AG04449 (cell line): ENCODE data around the gene ZCRB1.
A peak's percentile ranks its signal among the peaks of the same experiment; 100 is the strongest.

Experiments used
- CTCF ChIA-PET: fragments of 350-600 bp; formaldehyde crosslinking; extraction: SDS; loops from one replicate; lab custom pipeline; 2021; ENCODE audit warnings: antibody characterized with exemption; lab: Yijun Ruan, JAX
- POLR2A ChIA-PET: fragments of 400-600, 350-600 bp; formaldehyde crosslinking; extraction: SDS; loops from one replicate; lab custom pipeline; 2020; ENCODE audit warnings: antibody characterized with exemption, inconsistent platforms; lab: Yijun Ruan, JAX
- DNase-seq: peaks from one replicate; pipeline ENCODE4 v3.0.0-alpha.2; 2010; ENCODE audit warnings: low read depth, low spot score
- H3K4me3 ChIP-seq: 2 replicates; pipeline ENCODE4 v1.5.1; 2011; ENCODE audit warnings: low read depth, mild to moderate bottlenecking, control low read depth, low read length
- CTCF ChIP-seq: IDR thresholded peaks from one replicate; pipeline ENCODE4 v1.5.1; 2011; ENCODE audit warnings: mild to moderate bottlenecking, moderate library complexity, low read length, control low read depth, inconsistent platforms; ENCODE audit not compliant: insufficient read depth; ENCODE audit errors: missing control alignments

Gene ZCRB1, protein sequence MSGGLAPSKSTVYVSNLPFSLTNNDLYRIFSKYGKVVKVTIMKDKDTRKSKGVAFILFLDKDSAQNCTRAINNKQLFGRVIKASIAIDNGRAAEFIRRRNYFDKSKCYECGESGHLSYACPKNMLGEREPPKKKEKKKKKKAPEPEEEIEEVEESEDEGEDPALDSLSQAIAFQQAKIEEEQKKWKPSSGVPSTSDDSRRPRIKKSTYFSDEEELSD

GRCh38 chr12:42325653-42326474 lies at the start of gene ZCRB1, which contains the start of gene PPHLN1:
ZCRB1 (minus strand) TSS chr12:42326094; CDS start chr12:42324102, 1,992 bp downstream.
PPHLN1 (plus strand) TSS chr12:42326167; CDS start chr12:42335903, 9,736 bp downstream.
- no peak for TF ChIP-seq CTCF
- no peak for DNase-seq
- H3K4me3 ChIP-seq: peak within 1 kb of the TSS; percentile 68
- ChIA-PET POLR2A (no interaction called here), CTCF (interaction anchor here (1.5 kb wide), 1 partner anchor 10 kb away, joined by 6 read pairs; no protein-coding TSS in a partner anchor)

- no peak for TF ChIP-seq CTCF
- ChIA-PET POLR2A (no interaction called here), CTCF (interaction anchor here (0.6 to 5.0 kb wide), 12 partner anchors 8 to 270 kb away, joined by 3 to 103 read pairs (median 11); no protein-coding TSS in a partner anchor)
- no peak for DNase-seq
- no peak overlapping the region for H3K4me3 ChIP-seq
These were observed 47.8 kb upstream of the ZCRB1 start for GRCh38 chr12:42373669-42374068.

GRCh38 chr12:42372154-42372791 lies 46.4 kb upstream of the ZCRB1 start:
- DNase-seq: peak; percentile 4
- ChIA-PET POLR2A (no interaction called here), CTCF (interaction anchor here (0.6 to 5.0 kb wide), 43 partner anchors 9 to 1108 kb away, joined by 3 to 103 read pairs (median 5); no protein-coding TSS in a partner anchor)
- H3K4me3 ChIP-seq: no peak overlapping the region
- TF ChIP-seq CTCF: peak; percentile 67

- DNase-seq: no peak
- TF ChIP-seq CTCF: no peak
- H3K4me3 ChIP-seq: no peak overlapping the region
- ChIA-PET CTCF (interaction anchor here (1.3 to 5.0 kb wide), 5 partner anchors 10 to 346 kb away, joined by 5 to 103 read pairs (median 24); no protein-coding TSS in a partner anchor), POLR2A (no interaction called here)
These were observed 44.1 kb upstream of the ZCRB1 start for GRCh38 chr12:42370013-42370412.

DNA sequence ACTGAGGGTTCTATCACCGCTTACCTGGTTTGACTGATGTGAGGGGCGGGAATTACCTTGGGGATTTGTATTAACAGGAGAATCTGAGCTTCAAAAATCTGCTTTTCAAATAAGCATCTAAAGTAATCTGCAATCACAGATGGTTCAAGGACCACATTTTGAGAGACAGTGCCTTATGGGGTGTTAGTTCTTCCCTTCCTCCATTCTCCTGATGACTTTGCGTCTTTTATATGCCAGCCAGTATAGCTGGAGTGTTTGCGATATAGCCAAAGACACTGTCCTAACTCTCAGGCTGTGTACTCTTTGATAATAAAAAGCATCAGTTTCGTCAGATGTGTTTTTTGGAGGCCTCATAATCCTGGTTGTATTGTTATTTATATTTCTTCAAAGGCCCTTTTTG lies 39.6 kb upstream of the ZCRB1 start:
- ChIA-PET POLR2A (no interaction called here), CTCF (interaction anchor here (0.7 to 2.4 kb wide), 4 partner anchors 10 to 37 kb away, joined by 3 to 10 read pairs (median 3); no protein-coding TSS in a partner anchor)
- TF ChIP-seq CTCF: no peak
- DNase-seq: no peak
- H3K4me3 ChIP-seq: no peak overlapping the region
